Stimulated activated CD8-positive, alpha-beta memory T cell treated with anti-CD3 and anti-CD28 coated beads, Interleukin-12 subunit alpha, Interleukin-12 subunit beta, amount 100 ng/mL, for 4 hours (primary cell): Measurements from ENCODE around the gene FAM180B.
"Not testable (repeated sequence)": the region's sequence is repeated elsewhere in the genome, so short reads cannot be mapped to it uniquely, and the experiment has no call there.

Experiments used
- DNase-seq: peaks from one replicate; pipeline ENCODE4 v3.0.0-alpha.2; 2020; ENCODE audit warnings: low read depth

FAM180B gene

DNA sequence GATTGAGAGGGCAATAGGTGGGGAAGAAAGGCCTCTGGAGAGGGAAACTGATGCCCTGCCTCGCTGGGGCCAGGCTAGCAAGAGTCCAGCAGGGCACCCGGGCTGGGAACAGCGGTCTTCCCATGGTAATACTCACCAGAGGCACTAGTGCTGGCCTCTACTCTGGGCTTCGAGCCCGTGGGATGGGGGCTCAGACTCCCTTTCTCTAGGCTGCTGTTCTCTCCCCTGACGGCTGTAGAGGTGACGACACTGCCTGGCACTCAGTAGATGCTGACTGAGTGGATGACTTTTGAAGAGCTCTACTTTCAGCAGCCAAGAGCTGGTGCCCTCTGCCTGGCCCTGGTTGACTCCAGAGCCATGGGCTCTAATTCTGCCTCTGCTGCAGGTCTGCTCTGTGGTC is 8.6 kb downstream of the FAM180B start:
- no peak for DNase-seq

DNA sequence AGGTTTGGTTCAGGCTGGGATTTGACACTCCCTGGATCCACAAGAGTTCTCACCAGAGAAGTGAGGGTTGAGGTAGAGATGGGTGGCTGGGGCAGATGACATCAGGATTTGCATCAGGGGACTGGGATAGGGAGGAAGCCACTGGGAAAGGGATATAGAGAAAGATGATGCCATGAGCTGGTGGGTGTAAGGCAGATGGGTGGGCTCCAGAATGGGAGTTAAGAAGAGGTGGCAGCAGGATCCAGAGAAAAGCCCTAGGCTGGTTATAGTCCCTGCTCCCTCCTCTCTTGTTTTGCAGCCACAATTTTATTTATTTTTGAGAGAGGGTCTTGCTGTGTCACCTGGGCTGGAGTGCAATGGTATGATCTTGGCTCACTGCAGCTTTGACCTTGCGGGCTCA is 9.5 kb downstream of the FAM180B start:
- DNase-seq: no peak

DNA sequence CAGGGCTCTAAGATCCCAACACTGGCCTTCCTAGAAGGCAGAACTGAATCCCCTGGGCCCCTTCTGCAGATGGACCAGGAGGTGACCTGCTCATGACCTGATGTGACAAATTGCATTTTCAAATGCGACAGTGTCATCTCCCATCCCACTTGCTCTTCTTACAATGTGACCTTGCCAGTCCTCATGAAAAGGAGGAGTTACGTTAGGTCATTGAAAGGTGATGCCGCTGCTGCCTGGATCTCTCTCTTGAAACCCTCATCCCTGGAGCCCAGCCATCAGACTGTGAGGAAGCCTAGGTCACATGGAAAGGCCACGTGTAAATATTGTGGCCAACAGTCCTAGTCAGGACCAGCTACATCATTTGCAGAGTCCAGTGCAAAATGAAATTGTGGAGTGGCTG is 13.4 kb downstream of the FAM180B start:
- no peak for DNase-seq

DNA sequence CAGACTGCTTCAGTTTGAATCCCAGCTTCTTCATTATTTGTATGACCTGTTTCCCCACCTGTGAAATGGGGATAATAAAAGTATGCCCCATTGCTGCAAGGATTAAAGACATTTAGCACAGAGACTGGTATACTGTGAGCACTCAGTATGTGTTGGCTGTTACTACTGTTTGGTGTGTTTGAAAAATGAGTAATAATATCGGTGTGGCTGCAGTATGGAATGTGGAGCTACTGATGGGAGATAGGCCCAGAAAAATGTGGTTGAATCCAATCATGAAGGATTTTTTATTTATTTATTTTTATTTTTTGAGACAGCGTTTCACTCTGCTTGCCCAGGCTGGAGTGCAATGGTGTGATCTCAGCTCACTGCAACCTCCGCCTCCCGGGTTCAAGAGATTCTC is 16.8 kb downstream of the FAM180B start:
- no peak for DNase-seq

DNA sequence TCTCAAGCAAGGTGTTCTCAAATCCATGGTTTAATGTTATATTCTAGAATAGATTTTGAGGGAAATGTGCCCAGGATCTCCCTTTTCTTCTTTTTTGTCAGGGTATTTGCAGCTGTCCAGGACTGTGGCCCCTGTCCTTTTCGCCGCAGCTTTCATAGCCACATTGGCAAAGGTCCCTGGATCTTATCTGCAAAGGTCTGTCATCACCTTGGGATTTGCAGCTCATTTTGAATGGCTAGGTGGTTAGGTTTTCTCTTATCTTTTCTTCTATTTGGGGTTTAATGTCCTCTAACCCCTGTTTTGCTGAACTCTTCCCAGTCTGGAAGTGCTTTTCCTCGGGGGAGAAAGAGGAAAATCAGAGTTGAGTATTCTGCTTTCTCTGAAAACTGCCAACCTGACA is 19.4 kb downstream of the FAM180B start:
- DNase-seq: no peak

DNA sequence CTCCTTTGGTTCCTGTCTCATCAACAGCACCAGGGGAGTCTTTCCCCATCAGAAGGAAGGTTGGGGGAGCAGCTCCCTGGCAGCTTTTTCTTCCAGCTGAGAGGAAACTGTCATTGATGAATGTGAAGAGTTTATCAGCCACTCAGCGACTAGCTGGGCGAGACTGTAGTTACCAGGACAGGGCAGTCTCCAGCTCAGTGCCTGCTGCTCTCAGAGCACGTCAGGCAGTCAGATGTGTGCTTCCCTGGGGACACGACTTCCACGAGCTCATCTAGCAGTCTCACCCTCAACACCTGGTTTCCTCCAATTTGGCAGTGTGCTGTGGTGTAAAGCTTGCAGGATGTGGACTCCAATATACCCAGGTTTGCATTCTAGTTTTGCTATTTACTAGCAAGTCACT is 20.3 kb downstream of the FAM180B start:
- no peak for DNase-seq

DNA sequence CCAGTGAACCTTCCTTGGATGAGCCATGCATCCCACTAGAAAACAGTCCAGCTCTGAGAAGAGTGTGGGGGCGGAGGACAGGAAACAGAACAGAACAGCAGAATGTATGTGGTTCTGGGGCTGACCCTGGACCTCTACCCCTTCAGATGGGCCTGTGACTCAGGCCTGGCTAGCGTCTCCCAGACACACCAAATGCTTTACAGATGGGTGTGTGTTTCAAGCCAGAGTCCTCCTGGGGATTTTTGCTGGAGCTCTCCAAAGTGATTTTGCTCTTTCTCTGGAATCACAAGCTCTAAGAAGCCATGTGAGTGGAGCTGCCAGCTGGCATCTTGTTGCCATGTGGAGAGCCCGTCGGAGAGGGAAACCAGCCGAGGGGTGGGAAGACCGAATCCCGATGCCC is 20.9 kb downstream of the FAM180B start:
- no peak for DNase-seq

DNA sequence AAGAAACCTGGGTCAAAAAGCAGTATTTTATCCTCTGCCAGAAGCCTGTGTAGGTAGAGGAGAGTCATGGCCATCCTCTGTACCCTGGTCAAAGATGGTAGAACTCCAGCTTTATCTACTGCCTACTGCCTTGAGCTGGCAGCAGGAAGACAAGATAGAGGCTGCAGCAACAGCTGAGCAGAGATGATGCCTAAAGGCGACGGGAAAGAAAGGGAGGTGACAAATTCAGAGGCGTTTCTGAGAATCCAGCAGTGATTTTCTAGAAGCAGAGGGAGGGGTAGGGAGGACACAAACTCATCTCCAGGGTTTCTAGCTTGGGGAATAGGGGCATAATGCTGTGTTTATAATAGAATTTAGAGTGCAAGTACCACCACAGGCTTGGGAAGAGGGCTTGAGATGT is 23.2 kb downstream of the FAM180B start:
- DNase-seq: no peak

DNA sequence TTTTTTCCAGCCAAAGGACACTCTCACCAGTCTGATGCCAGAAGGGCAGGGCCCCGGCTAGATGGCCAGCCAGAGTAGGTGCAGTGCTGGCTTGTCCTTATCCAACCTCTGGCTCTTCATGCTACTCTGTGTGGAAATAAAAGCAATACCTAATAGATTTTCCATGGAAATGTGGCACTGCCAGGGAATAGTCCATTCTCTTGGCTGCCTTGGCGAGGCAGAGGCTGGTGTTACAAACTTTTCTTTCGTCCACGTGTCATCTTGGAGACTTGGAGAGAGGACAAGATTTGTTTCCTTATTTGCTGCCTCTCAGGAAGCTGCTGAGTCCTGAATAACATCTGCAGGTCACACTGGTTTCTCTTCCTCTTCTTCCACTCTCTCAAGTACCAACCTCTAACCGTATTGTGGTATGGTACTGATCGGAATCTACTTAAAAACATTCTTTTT is 24.9 kb downstream of the FAM180B start:
- no peak for DNase-seq

DNA sequence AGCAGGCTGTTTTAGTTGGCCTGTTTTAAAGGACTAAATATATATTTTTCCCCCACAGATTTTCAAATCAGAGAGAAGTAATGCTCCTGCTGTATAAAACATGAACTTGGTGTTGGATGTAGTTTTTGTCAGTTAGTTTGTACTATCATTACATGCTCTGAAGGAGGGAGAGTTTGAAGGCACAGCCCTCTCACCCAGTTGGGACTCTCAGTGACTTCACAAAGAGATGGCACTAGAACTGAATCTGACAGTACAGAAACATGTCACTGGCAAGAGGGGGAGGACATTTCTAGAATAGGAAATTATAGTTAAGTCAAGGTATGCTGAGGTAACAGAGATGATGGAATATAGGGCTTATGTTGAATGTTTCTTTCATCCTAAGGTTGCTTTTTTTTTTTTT is 28.8 kb downstream of the FAM180B start:
- DNase-seq: no peak

DNA sequence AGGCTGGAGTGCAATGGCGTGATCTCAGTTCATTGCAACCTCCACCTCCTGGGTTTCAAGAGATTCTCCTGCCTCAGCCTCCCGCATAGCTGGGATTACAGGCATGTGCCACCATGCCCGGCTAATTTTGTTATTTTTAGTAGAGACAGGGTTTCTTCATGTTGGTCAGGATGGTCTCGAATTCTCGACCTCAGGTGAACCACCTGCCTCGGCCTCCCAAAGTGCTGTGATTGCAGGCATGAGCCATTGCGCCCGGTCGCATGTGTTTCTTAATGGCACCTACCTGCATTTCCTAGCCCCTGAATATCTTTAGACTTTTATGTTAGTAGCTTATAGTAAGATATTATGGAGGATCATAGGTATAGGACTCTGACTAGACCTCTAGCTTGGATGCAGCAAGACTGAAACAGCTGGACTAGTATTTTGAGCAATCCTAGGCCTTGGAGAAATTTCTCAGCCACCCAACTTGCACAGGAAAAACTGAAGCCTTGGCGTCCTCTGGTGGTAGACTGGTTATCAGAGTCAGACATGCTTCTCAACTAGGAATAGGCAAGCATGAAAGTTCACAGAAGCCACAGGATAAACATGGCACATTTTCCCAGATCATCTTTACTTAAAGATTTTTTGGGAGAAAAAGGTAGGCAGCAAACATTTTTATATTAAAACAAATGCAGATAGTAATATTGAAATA is 30.4 kb downstream of the FAM180B start:
- no peak for DNase-seq

DNA sequence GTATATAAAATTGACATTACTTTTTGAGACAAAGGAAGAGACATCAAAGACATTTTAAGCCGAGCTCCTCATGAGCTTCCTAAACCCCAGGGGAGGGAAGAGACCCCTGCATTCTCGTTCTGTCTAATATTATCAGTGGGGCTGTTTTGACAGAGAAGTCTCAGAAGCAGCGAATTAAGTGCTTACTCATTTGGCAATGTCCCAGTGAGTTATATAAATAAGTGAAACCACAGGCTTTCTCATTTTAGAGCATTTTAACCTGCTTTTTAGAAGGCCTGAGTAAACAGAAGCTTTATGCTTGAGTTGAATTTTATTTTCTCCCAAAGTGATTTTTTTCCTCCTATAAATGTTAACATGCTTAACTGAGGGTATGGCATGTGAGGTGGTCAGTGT is 30.9 kb downstream of the FAM180B start:
- DNase-seq: no peak

DNA sequence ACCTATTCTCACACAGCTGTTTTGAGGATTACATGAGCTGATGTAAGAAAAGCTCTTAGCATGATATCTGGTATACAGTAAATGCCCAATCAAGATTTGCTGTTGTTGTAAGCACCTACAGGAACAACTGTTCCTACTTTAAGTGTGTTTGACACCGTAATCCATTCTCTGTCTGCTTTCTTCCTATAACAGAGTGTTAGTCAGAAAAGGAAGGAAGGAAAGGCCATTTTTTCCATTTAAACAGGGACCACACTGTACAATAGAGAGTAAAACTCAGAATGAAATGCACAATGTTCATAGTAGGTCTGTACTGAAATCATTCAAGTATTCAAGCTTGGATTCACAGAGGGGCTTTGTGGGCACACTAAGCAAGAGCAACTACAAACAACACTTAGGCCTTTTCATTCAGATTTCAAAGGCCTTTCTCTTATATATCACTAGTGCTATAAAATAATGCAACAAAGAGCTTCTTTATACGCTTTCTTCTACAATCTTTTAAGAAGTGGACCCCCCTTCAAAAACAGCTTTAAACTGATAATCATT is 34.4 kb downstream of the FAM180B start:
- no peak for DNase-seq

DNA sequence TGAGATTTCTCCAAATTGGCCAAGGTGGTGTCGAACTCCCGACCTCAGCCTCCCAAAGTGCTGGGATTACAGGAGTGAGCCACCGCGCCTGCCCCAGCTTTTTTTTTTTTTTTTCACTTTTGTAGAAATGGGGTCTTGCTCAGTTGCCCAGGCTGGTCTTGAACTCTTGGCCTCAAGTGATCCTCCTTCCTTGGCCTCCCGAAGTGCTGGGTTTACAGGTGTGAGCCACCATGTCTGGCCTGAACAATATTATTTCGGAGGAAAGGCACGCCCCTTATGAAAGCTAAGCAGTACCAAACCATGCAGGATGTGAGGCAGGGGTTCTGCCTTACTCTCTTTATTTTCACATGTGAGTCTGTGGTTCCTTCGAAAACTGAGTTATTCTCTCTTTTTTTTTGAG is 39.8 kb downstream of the FAM180B start:
- DNase-seq: no peak

DNA sequence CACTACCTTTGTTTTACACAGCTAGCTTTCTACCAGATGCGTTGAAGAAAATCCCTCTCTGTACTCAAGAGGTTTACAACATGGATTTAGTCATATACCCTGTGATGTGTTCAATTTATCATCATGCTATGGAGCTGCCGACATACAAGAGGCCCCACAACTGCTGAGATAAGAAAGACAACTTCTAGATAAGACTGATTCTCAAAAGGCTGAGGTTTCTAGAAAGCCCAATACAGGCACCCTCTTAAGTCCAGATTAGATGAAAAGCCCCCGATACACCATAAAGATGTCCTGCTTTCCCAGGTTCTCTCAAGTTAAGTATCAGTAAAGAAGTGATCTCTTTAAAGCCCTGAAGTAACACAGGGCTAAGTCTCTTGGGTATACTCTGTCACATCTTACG is 41.5 kb downstream of the FAM180B start:
- no peak for DNase-seq

DNA sequence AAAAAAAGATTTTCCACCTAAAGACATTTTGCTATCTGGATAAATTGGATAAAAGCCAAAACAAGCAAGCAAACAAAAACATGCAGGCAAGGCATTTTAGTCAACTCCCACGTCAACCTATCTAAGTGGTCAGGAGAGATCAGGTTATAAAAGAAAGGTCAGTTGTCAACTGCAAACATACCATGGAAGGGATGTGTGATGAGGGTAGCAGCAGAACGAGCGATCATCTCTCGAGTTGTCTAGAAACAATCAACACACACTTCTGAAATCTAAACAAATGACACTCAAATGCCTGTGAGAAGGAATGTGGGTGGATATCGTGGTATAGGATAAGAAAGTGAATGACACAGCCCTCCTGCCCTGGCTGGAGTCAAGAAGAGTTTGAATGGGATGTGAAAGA is 45.0 kb downstream of the FAM180B start:
- no peak for DNase-seq

DNA sequence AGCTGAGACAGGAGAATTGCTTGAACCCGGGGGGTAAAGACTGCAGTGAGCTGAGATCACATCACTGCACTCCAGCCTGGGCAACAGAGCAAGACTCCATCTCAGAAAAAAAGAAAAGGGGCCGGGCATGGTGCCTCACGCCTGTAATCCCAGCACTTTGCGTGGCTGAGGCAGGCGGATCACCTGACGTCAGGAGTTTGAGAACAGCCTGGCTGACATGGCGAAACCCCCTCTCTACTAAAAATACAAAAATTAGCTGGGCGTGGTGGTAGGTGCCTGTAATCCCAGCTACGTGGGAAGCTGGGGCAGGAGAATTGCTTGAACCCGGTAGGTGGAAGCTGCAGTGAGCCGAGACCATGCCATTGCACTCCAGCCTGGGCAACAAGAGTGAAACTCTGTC is 49.9 kb downstream of the FAM180B start:
- DNase-seq: not testable (repeated sequence)
